LNCaP clone FGC (cell line): Measurements from ENCODE around the gene CCDC182.
A peak's percentile ranks its signal among the peaks of the same experiment; 100 is the strongest.

Experiments used
- DNase-seq: peaks from one replicate; pipeline ENCODE4 v3.0.0-alpha.2; 2011; ENCODE audit warnings: low read depth
- H3K4me3 ChIP-seq: 2 replicates; pipeline ENCODE4 v1.5.1; 2011; ENCODE audit warnings: mild to moderate bottlenecking, low read depth, low read length, control low read depth
- CTCF ChIP-seq: IDR thresholded peaks from 2 replicates; pipeline ENCODE4 v1.5.1; 2012; ENCODE audit warnings: mild to moderate bottlenecking; ENCODE audit not compliant: control insufficient read depth, insufficient read depth; ENCODE audit errors: extremely low read depth

Gene CCDC182

GRCh38 chr17:57745242-57745641 is at the start of gene CCDC182:
Gene CCDC182 (minus strand): TSS chr17:57745299. CDS start chr17:57745272, 27 bp downstream.
- no peak within 1 kb of the TSS for H3K4me3 ChIP-seq
- DNase-seq = no peak
- TF ChIP-seq CTCF = no peak

GRCh38 chr17:57794841-57795240 is 49.7 kb upstream of the CCDC182 start:
- DNase-seq = no peak
- H3K4me3 ChIP-seq = no peak overlapping the region
- no peak for TF ChIP-seq CTCF

GRCh38 chr17:57788725-57789124 is 43.6 kb upstream of the CCDC182 start:
- DNase-seq = no peak
- TF ChIP-seq CTCF = no peak
- no peak overlapping the region for H3K4me3 ChIP-seq

GRCh38 chr17:57785022-57785421 is 39.9 kb upstream of the CCDC182 start:
- H3K4me3 ChIP-seq = no peak overlapping the region
- no peak for DNase-seq
- no peak for TF ChIP-seq CTCF

- no peak overlapping the region for H3K4me3 ChIP-seq
- no peak for TF ChIP-seq CTCF
- no peak for DNase-seq
Measured at GRCh38 chr17:57784226-57784895, 39.3 kb upstream of the CCDC182 start.

- H3K4me3 ChIP-seq = no peak overlapping the region
- DNase-seq = no peak
- TF ChIP-seq CTCF = peak; percentile 98
Measured at GRCh38 chr17:57783338-57783742, 38.2 kb upstream of the CCDC182 start.

- H3K4me3 ChIP-seq = no peak overlapping the region
- no peak for DNase-seq
- no peak for TF ChIP-seq CTCF
Measured at GRCh38 chr17:57782647-57783337, 37.7 kb upstream of the CCDC182 start.
